Bronchial epithelial cell (primary cell): Measurements from ENCODE around the gene SMAD3. TPM values are rescaled to one million over a fixed set of nuclear protein-coding genes. Genes with fewer than 3 reads are reported as not detected.
A peak's percentile ranks its signal among the peaks of the same experiment; 100 is the strongest.
"Not testable (repeated sequence)": the region's sequence is repeated elsewhere in the genome, so short reads cannot be mapped to it uniquely, and the experiment has no call there.

ENCODE experiments used
- DNase-seq: peaks from one replicate; pipeline ENCODE4 v3.0.0-alpha.2; 2010; ENCODE audit warnings: low read depth
- FAIRE-seq: peaks from 2 replicates; lab custom pipeline; 2011; peaks lifted over from hg19 to GRCh38; lab: Jason Lieb, UNC
- H3K27me3 ChIP-seq: 2 replicates; pipeline ENCODE4 v1.5.1; 2011; ENCODE audit warnings: low read length; ENCODE audit not compliant: control insufficient read depth, insufficient read depth
- H3K36me3 ChIP-seq: 2 replicates; pipeline ENCODE4 v1.5.1; 2011; ENCODE audit warnings: low read length; ENCODE audit not compliant: control insufficient read depth, insufficient read depth
- H3K4me3 ChIP-seq: 2 replicates; pipeline ENCODE4 v1.5.1; 2011; ENCODE audit warnings: mild to moderate bottlenecking, low read depth, low read length, control low read depth
- CTCF ChIP-seq: IDR thresholded peaks from 2 replicates; pipeline ENCODE4 v1.5.1; 2011; ENCODE audit warnings: mild to moderate bottlenecking, moderate library complexity, low read length, control low read depth, inconsistent platforms; ENCODE audit not compliant: insufficient read depth, severe bottlenecking
- total RNA-seq: library from RNA; depleted of rRNA; stranded (reverse); fragments of >200 nt; gene quantifications from 2 replicates; pipeline ENCODE4 v1.2.1, GENCODE V29; 2014

SMAD3 gene
- total RNA-seq, 1 donor from 2014 or later = 9.5 TPM

GRCh38 chr15:67120839-67121643 is 55.6 kb downstream of the SMAD3 start:
- Histone ChIP-seq H3K36me3 (no peaks in the 10 kb centered on the region), H3K4me3 (no peak overlapping the region), H3K27me3 (no peaks in the 10 kb centered on the region)
- no peak for TF ChIP-seq CTCF
- DNase-seq (peak; percentile 79), FAIRE-seq (no peak)

GRCh38 chr15:67121644-67122605 is 56.5 kb downstream of the SMAD3 start:
- H3K4me3 ChIP-seq = no peak overlapping the region
- TF ChIP-seq CTCF = no peak
- DNase-seq = no peak
- no peaks in the 10 kb centered on the region for H3K27me3 ChIP-seq
- no peak for FAIRE-seq
- no peaks in the 10 kb centered on the region for H3K36me3 ChIP-seq

- H3K36me3 ChIP-seq, H3K27me3 ChIP-seq, FAIRE-seq, H3K4me3 ChIP-seq, DNase-seq: not testable (repeated sequence)
Observed at GRCh38 chr15:67122816-67123215, 57.4 kb downstream of the SMAD3 start.

GRCh38 chr15:67123291-67123690 is 57.9 kb downstream of the SMAD3 start:
- FAIRE-seq, DNase-seq, H3K27me3 ChIP-seq, H3K4me3 ChIP-seq, H3K36me3 ChIP-seq: not testable (repeated sequence)

GRCh38 chr15:67124111-67124510 is 58.7 kb downstream of the SMAD3 start:
- peak; percentile 72 for DNase-seq
- H3K36me3 ChIP-seq = peaks cover 3% of the 10 kb centered on the region
- no peak for FAIRE-seq
- H3K4me3 ChIP-seq = no peak overlapping the region
- H3K27me3 ChIP-seq = no peaks in the 10 kb centered on the region
- no peak for TF ChIP-seq CTCF

- Histone ChIP-seq H3K36me3 (peaks cover 6% of the 10 kb centered on the region), H3K4me3 (no peak overlapping the region), H3K27me3 (no peaks in the 10 kb centered on the region)
- FAIRE-seq (no peak), DNase-seq (no peak)
- TF ChIP-seq CTCF = no peak
Observed at GRCh38 chr15:67124911-67125588, 59.6 kb downstream of the SMAD3 start.
